ENCODE results near the gene KCNAB1. TPM values are rescaled to one million over a fixed set of nuclear protein-coding genes. Genes with fewer than 3 reads are reported as not detected.

The KCNAB1 gene
- total and polyA plus RNA-seq, 2 donors (not counting 3 experiments of a cell fraction or from before 2014, with no cell fraction given), result 0.21 TPM; not detected in 1

GRCh38 chr3:156480949-156481348, 360.6 kb downstream of the KCNAB1 start:
- no peaks in the 10 kb centered on the region for H3K79me2 ChIP-seq (ENCODE audit: control insufficient read depth, insufficient read depth, low read length)
- TF ChIP-seq MYC (IDR thresholded peaks at IDR 0.05; ENCODE audit: low read depth, low read length) (no peak), GATA2 (IDR thresholded peaks at IDR 0.05; ENCODE audit: insufficient read depth, insufficient read length, low read depth, low read length) (no peak), JUN (IDR thresholded peaks at IDR 0.05; ENCODE audit: borderline replicate concordance, insufficient read depth, insufficient read length, low read depth) (no peak), POLR2A (IDR thresholded peaks at IDR 0.05; ENCODE audit: low read depth, low read length) (no peak)
- TF ChIP-seq, protein P1, sequence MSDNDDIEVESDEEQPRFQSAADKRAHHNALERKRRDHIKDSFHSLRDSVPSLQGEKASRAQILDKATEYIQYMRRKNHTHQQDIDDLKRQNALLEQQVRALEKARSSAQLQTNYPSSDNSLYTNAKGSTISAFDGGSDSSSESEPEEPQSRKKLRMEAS (IDR thresholded peaks at IDR 0.05; ENCODE audit: insufficient read depth, insufficient read length), result no peak
- no peak overlapping the region for H3K27ac ChIP-seq (ENCODE audit: insufficient read depth, low read depth, low read length)
- no peak overlapping the region for H2AFZ ChIP-seq (ENCODE audit: low read depth, low read length)
- H3K4me1 ChIP-seq (ENCODE audit: control insufficient read depth, extremely low read depth, insufficient read depth, low read length), result peaks cover 23% of the 10 kb centered on the region
- no peak overlapping the region for H3K4me3 ChIP-seq (replicated peaks in 1 of 3; ENCODE audit: insufficient read depth in 1 of 3, low read depth in 1 of 3, low read length in 3 of 3)
- no peaks in the 10 kb centered on the region for H3K9me3 ChIP-seq (replicated peaks; ENCODE audit: control insufficient read depth, insufficient read depth, low read length)
- H3K27me3 ChIP-seq (ENCODE audit: control insufficient read depth in 2 of 2, insufficient read depth in 2 of 2, low read length in 2 of 2), result no peaks in the 10 kb centered on the region
- DNase-seq (ENCODE audit: low read depth, low spot score), result no peak
- no TSS peak for BruUV-seq (replicated peaks)
- intact Hi-C loops (cut with micrococcal nuclease), result no loop called here
- no peak overlapping the region for H3K9ac ChIP-seq (replicated peaks; ENCODE audit: extremely low read depth, insufficient read depth, low read length)
- H3K4me2 ChIP-seq (ENCODE audit: insufficient read depth, low read length), result no peak overlapping the region
- H3K36me3 ChIP-seq (ENCODE audit: control insufficient read depth in 2 of 2, extremely low read depth in 1 of 2, insufficient read depth in 2 of 2, low read length in 2 of 2), result no peaks in the 10 kb centered on the region
- H4K20me1 ChIP-seq (replicated peaks; ENCODE audit: control insufficient read depth, extremely low read depth, insufficient read depth, low read length), result no peaks in the 10 kb centered on the region
- H3K9me1 ChIP-seq (replicated peaks; ENCODE audit: control insufficient read depth, extremely low read depth, insufficient read depth, low read length), result no peaks in the 10 kb centered on the region
- FAIRE-seq, result no peak
- ChIA-PET CTCF (interaction anchor here (0.6 to 6.0 kb wide), 8 partner anchors 7 to 308 kb away, joined by 3 to 23 read pairs (median 4); no protein-coding TSS in a partner anchor), POLR2A (interaction anchor here (0.6 kb wide), 1 partner anchor 379 kb away, joined by 4 read pairs; no protein-coding TSS in a partner anchor)
- dilution Hi-C loops (cut with MboI; ENCODE audit: extremely low pct_ligation_motif_present, low sequenced_read_pairs), result no loop called here

- Histone ChIP-seq H3K36me3 (ENCODE audit: control insufficient read depth in 2 of 2, extremely low read depth in 1 of 2, insufficient read depth in 2 of 2, low read length in 2 of 2) (no peaks in the 10 kb centered on the region), H3K9me1 (replicated peaks; ENCODE audit: control insufficient read depth, extremely low read depth, insufficient read depth, low read length) (no peaks in the 10 kb centered on the region), H3K4me3 (replicated peaks in 1 of 3; ENCODE audit: insufficient read depth in 1 of 3, low read depth in 1 of 3, low read length in 3 of 3) (no peak overlapping the region), H3K4me1 (ENCODE audit: control insufficient read depth, extremely low read depth, insufficient read depth, low read length) (peaks cover 23% of the 10 kb centered on the region), H4K20me1 (replicated peaks; ENCODE audit: control insufficient read depth, extremely low read depth, insufficient read depth, low read length) (no peaks in the 10 kb centered on the region), H3K79me2 (ENCODE audit: control insufficient read depth, insufficient read depth, low read length) (no peaks in the 10 kb centered on the region), H3K27me3 (ENCODE audit: control insufficient read depth in 2 of 2, insufficient read depth in 2 of 2, low read length in 2 of 2) (no peaks in the 10 kb centered on the region), H3K9me3 (replicated peaks; ENCODE audit: control insufficient read depth, insufficient read depth, low read length) (no peaks in the 10 kb centered on the region), H2AFZ (ENCODE audit: low read depth, low read length) (no peak overlapping the region), H3K27ac (ENCODE audit: insufficient read depth, low read depth, low read length) (no peak overlapping the region), H3K9ac (replicated peaks; ENCODE audit: extremely low read depth, insufficient read depth, low read length) (no peak overlapping the region), H3K4me2 (ENCODE audit: insufficient read depth, low read length) (no peak overlapping the region)
- ChIA-PET POLR2A (no interaction called here), CTCF (interaction anchor here (1.0 to 6.0 kb wide), 4 partner anchors 9 to 605 kb away, joined by 3 to 23 read pairs (median 11); no protein-coding TSS in a partner anchor)
- BruUV-seq (replicated peaks), result no TSS peak
- intact Hi-C loops (cut with micrococcal nuclease), result no loop called here
- FAIRE-seq (no peak), DNase-seq (ENCODE audit: low read depth, low spot score) (no peak)
- dilution Hi-C loops (cut with MboI; ENCODE audit: extremely low pct_ligation_motif_present, low sequenced_read_pairs), result no loop called here
- TF ChIP-seq POLR2A (IDR thresholded peaks at IDR 0.05; ENCODE audit: low read depth, low read length), result no peak
- no peak for TF ChIP-seq FOS (IDR thresholded peaks at IDR 0.05; ENCODE audit: borderline replicate concordance, insufficient read depth, low read length)
- no peak for TF ChIP-seq GATA2 (IDR thresholded peaks at IDR 0.05; ENCODE audit: insufficient read depth, insufficient read length, low read depth, low read length)
These were observed 362.6 kb downstream of the KCNAB1 start for GRCh38 chr3:156483002-156483401.

All from endothelial cell of umbilical vein (primary cell).